Esophagus muscularis mucosa (tissue), 4 donors: ENCODE data around the gene ATRNL1.

Experiments used
- CTCF ChIP-seq, 3 experiments: fragments of 200-600 bp in 2 of 3; fragments of 450-650 bp in 1 of 3; sonication (generic) in 2 of 3; IDR thresholded peaks; one replicate each; pipeline ENCODE4 v1.5.1; 2017 to 2019; ENCODE audit warnings: antibody characterized with exemption in 3 of 3, mild to moderate bottlenecking in 2 of 3, moderate library complexity in 1 of 3
- EP300 ChIP-seq: sonication (generic); formaldehyde crosslinking; IDR thresholded peaks from one replicate; pipeline ENCODE4 v1.6.1; 2017; ENCODE audit warnings: antibody characterized with exemption
- POLR2A ChIP-seq: fragments of 450-650 bp; IDR thresholded peaks from one replicate; pipeline ENCODE4 v1.6.1; 2017; ENCODE audit warnings: antibody characterized with exemption, moderate library complexity, mild to moderate bottlenecking, low read depth
- POLR2AphosphoS5 ChIP-seq, 2 donors: sonication (generic); formaldehyde crosslinking; IDR thresholded peaks; one replicate each; pipeline ENCODE4 v1.6.1; 2017; ENCODE audit warnings: antibody characterized with exemption in 2 of 2

GRCh38 chr10:115833119-115833518 is 740.0 kb downstream of the ATRNL1 start:
- TF ChIP-seq CTCF (IDR thresholded peaks at IDR 0.05) (no peak), EP300 (no peak), POLR2AphosphoS5 (IDR thresholded peaks at IDR 0.05) (no peak), POLR2A (no peak)
